Measurements from ENCODE around the gene FCHSD1. TPM values are rescaled to one million over a fixed set of nuclear protein-coding genes. Genes with fewer than 3 reads are reported as not detected.

The FCHSD1 gene
- total RNA-seq, 1 experiment from 2014 or later: 23.1 TPM

GRCh38 chr5:141663506-141663905 lies 12.3 kb upstream of the FCHSD1 start:
- Mint-ChIP-seq H3K4me3 (no peak overlapping the region), H3K36me3 (ENCODE audit: insufficient read depth in 1 of 3, low read depth in 3 of 3) (peaks cover 28 to 47% (median 31%) of the 10 kb centered on the region in 3 experiments), H3K27me3 (ENCODE audit: low read depth) (no peaks in the 10 kb centered on the region), H3K27ac (no peak overlapping the region), H3K4me1 (peaks cover 4 to 12% of the 10 kb centered on the region in 2 experiments), H3K9me3 (no peaks in the 10 kb centered on the region)
- Histone ChIP-seq H3K27me3 (ENCODE audit: insufficient read depth, low read length) (no peaks in the 10 kb centered on the region), H2AK5ac (ENCODE audit: insufficient read length, low read length) (no peak overlapping the region), H3K79me1 (ENCODE audit: insufficient read depth, low read depth, low read length, poor library complexity, severe bottlenecking) (no peaks in the 10 kb centered on the region), H2BK12ac (ENCODE audit: insufficient read length, low read depth, low read length) (no peak overlapping the region), H3K14ac (ENCODE audit: insufficient read depth, low read length) (no peak overlapping the region), H4K91ac (ENCODE audit: insufficient read length, low read depth, low read length) (no peak overlapping the region), H3K18ac (ENCODE audit: insufficient read length, low read depth, low read length) (no peak overlapping the region), H3K23me2 (ENCODE audit: insufficient read length, low read depth, low read length, poor library complexity, severe bottlenecking) (no peaks in the 10 kb centered on the region), H2BK15ac (ENCODE audit: low read depth, low read length) (no peak overlapping the region), H4K8ac (replicated peaks; ENCODE audit: insufficient read length, low read depth, low read length) (no peak overlapping the region), H2BK120ac (ENCODE audit: low read depth, low read length, poor library complexity, severe bottlenecking) (no peak overlapping the region), H4K20me1 (ENCODE audit: control insufficient read depth, insufficient read depth, insufficient read length) (no peaks in the 10 kb centered on the region), H2BK5ac (ENCODE audit: insufficient read length, low read length) (no peak overlapping the region), H3K4me1 (ENCODE audit: insufficient read depth, low read length) (no peaks in the 10 kb centered on the region), H3K9me3 (ENCODE audit: control insufficient read depth, low read depth, low read length) (no peaks in the 10 kb centered on the region), H3K9ac (ENCODE audit: extremely low read depth, insufficient read length, low read length) (no peak overlapping the region), H2BK20ac (ENCODE audit: low read depth, low read length, poor library complexity, severe bottlenecking) (no peak overlapping the region), H3K4ac (ENCODE audit: low read depth, low read length) (no peak overlapping the region), H4K5ac (ENCODE audit: insufficient read length, low read depth, low read length) (no peak overlapping the region), H3K23ac (ENCODE audit: insufficient read length, low read depth, low read length) (no peak overlapping the region), H3T11ph (ENCODE audit: low read length) (no peak overlapping the region), H3K56ac (ENCODE audit: insufficient read length, low read depth, low read length) (no peak overlapping the region), H3K79me2 (ENCODE audit: insufficient read depth, low read length) (no peaks in the 10 kb centered on the region), H3K27ac (ENCODE audit: insufficient read length, low read depth, low read length) (no peak overlapping the region), H3K4me2 (ENCODE audit: insufficient read depth, insufficient read length, low read length) (no peak overlapping the region), H2AFZ (ENCODE audit: low read length) (no peak overlapping the region)
- no peak for DNase-seq
- no CpG with 5 or more reads among the region's 8 CpGs for WGBS (ENCODE audit: extremely low coverage, insufficient read length, low lambda C conversion rate)
- TF ChIP-seq CTCF (conservative IDR thresholded peaks at IDR 0.05): no peak
